ENCODE measurements around the gene ROR1. TPM values are rescaled to one million over a fixed set of nuclear protein-coding genes. Genes with fewer than 3 reads are reported as not detected.

Gene ROR1
- total RNA-seq, 4 donors from 2014 or later: 8.8 to 30.4 (median 14.1) TPM

DNA sequence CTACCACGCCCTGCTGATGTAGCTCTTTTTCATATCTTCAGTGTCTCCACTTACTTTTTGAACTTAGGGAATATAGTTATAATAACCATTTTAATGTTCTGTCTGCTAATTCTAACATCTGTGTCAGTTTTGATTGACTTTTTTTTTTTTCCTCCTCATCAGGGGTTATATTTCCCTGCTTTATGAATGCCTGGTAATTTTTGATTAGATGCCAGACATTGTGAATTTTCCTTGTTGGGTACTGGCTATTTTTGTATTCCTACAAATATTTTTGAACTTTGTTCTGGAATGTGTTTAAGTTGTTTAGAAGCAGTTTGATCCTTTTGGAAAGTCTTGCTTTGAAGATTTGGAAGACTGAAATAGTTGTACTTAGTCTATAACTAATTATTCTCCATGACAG is 82.1 kb downstream of the ROR1 start:
- TF ChIP-seq, protein P1, sequence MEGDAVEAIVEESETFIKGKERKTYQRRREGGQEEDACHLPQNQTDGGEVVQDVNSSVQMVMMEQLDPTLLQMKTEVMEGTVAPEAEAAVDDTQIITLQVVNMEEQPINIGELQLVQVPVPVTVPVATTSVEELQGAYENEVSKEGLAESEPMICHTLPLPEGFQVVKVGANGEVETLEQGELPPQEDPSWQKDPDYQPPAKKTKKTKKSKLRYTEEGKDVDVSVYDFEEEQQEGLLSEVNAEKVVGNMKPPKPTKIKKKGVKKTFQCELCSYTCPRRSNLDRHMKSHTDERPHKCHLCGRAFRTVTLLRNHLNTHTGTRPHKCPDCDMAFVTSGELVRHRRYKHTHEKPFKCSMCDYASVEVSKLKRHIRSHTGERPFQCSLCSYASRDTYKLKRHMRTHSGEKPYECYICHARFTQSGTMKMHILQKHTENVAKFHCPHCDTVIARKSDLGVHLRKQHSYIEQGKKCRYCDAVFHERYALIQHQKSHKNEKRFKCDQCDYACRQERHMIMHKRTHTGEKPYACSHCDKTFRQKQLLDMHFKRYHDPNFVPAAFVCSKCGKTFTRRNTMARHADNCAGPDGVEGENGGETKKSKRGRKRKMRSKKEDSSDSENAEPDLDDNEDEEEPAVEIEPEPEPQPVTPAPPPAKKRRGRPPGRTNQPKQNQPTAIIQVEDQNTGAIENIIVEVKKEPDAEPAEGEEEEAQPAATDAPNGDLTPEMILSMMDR (IDR thresholded peaks at IDR 0.05): no peak
- no peak for DNase-seq (ENCODE audit: low spot score)
- no peak for ATAC-seq (ENCODE audit: low FRiP score)

DNA sequence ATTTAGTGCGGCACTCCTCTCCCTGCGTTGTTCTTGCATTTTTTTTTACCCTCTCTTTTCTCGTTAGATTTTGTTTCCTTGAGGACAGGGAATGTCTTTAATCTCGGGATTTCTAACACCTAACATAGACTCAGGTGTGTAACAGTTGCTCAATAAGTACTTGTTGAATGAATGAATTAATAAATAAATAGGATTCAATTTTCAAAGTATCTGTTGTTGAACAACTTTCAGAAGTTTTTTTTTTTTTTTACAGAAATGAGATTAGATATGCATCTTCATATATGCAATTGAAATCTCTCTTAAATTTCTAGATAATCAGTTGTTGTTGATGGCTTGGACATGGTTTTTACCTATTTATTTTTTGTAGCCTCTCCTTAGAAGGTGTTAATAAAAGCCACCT is 83.1 kb downstream of the ROR1 start:
- no peak for DNase-seq (ENCODE audit: low spot score)
- no peak for ATAC-seq (ENCODE audit: low FRiP score)
- TF ChIP-seq, protein P1 (IDR thresholded peaks at IDR 0.05): no peak

DNA sequence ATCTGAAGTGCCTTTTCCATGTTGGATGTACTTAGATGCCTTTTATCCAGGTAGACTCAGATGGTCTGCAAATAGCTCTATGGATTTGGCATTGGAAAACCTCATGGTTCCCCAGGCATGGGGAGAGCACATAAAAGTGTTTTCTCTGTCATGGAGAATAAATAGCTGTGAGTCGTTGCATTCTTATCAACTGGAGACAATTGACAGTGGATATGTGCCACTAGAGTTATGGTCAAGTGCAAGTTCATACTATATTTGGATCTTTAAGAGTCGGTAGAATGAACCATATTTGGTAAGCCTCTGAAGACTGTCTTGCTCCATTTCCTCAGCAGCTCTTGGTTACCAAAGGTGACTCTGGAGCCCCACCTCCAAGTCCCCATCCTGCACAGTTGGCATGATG is 83.7 kb downstream of the ROR1 start:
- ATAC-seq (ENCODE audit: low FRiP score) (no peak), DNase-seq (ENCODE audit: low spot score) (no peak)
- TF ChIP-seq, protein P1 (IDR thresholded peaks at IDR 0.05): no peak

DNA sequence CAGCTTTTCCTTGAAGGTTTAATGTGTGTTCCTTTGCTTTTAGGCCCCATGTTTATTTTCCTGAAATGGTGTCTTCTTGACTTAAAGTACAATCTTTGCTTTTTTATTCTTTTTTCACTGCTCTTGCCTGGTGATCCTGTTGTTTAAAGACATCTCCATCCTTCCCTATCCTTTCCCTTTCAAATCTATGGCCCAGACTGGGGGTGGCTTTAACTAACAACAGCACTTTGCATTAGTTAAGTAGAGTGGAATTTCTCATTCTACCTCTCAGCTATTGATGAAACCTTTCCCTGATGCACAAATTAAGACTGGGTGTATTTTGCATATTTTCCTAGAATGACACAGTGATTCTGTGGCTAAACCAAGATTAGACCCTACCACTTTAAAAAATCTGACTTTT is 84.3 kb downstream of the ROR1 start:
- ATAC-seq (ENCODE audit: low FRiP score) (no peak), DNase-seq (ENCODE audit: low spot score) (no peak)
- TF ChIP-seq, protein P1 (IDR thresholded peaks at IDR 0.05): no peak

DNA sequence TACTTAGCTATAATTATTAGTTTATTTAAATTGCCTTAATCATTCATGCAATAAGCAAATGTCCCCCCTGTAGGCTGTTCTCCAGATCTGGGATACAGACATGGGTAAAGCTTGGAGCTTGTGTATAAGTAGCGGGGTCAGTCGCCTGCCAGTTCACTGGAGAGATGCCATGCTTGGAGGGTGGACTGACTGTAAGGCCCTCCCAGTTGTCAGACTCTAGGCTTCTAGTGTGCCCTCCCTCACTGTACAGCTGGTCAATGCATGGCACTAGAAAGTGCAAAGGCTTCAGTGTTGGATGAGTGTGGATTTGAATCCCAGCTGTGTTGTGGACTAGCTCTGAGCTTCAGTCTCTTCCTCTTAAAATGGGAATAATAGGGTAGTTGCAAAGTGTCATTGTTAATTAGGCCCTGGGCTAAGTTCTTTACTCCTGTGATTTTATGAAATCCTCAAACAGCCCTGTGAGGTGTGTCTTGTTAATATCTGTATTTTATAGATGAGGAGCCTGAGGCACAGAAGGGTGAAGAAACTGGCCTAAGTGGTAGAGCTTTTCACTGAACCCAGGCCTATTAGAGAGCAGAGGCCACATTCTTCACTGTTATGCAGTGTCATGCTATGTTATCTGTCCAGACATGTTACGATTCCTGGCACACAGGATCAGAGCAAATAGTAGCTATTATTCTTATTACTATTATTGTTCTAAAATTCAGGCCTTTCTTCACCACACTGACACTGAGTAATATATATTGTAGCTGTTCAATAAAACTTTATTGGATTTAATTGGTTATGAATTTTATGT is 85.9 kb downstream of the ROR1 start:
- ATAC-seq (ENCODE audit: low FRiP score) (no peak), DNase-seq (ENCODE audit: low spot score) (no peak)
- TF ChIP-seq, protein P1 (IDR thresholded peaks at IDR 0.05): no peak

DNA sequence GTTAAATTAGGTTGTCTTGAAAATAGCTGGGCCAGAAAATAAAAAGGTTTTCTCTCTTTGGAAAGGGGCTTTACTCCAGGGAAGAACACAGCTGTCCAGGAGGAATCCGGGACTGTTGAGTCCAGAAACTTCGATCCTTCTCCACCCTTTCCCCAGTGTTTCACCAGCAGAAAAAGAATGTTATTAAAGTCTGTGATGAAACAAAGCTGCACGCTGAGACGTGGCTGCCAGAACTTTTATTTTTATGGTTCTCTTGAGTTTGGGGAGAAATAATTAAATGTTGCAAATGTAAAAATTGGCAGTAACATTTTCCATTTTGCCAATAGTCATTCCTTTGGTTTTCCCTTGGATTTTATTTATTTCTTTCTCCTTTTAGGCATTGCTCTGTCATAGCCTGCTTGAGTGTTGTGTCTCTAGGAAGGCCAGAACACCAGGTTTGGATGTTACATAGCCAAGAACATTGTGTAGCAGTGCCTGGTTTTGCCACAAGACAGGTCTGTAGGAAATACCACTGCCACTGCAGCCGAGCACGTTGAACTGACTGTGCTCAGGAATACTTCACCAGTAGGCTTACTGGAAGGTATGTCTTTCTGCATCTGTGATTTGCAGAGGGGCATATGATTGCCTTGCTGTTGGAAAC is 87.4 kb downstream of the ROR1 start:
- ATAC-seq (ENCODE audit: low FRiP score): no peak
- no peak for DNase-seq (ENCODE audit: low spot score)
- TF ChIP-seq, protein P1 (IDR thresholded peaks at IDR 0.05): no peak

DNA sequence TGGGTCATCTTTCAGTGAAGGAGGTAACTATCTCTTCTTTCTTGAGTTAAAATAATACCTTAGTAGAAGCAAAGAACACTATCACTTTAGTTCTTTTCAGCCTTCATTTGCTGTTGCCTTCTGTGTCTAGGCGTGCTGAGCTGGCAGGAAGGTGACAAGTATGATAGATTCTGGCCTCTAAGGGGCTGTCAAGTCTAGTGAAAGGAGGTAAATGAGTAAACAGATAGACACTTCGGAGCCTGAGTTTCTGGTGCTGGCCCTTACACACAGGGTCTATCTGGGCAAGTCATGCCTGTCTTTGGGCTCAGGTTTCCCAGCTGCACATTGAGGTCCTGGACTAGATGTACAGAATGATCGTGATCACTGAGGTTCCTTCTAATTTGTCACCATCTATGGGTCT is 89.3 kb downstream of the ROR1 start:
- DNase-seq (ENCODE audit: low spot score) (no peak), ATAC-seq (ENCODE audit: low FRiP score) (no peak)
- TF ChIP-seq, protein P1 (IDR thresholded peaks at IDR 0.05): no peak

All from omental fat pad (tissue), 4 donors.